HepG2 (cell line): ENCODE measurements around the gene WBP1. TPM values are rescaled to one million over a fixed set of nuclear protein-coding genes. Genes with fewer than 3 reads are reported as not detected.

Source experiments
- AKAP8 ChIP-seq: sonication (generic); formaldehyde crosslinking; IDR thresholded peaks from 2 replicates; pipeline ENCODE4 v1.5.1; 2020; ENCODE audit warnings: mild to moderate bottlenecking, missing genetic modification reagents
- ATF1 ChIP-seq: IDR thresholded peaks from 2 replicates; pipeline ENCODE4 v1.6.1; 2016; ENCODE audit warnings: mild to moderate bottlenecking, control low read depth
- CCDC6 ChIP-seq: sonication (generic); formaldehyde crosslinking; IDR thresholded peaks from 2 replicates; pipeline ENCODE4 v1.8.1; 2022; ENCODE audit warnings: mild to moderate bottlenecking, missing genetic modification reagents, moderate library complexity
- CREBL2 ChIP-seq: sonication (generic); formaldehyde crosslinking; IDR thresholded peaks from 2 replicates; pipeline ENCODE4 v1.8.1; 2023; ENCODE audit warnings: missing genetic modification reagents, mild to moderate bottlenecking, borderline replicate concordance
- DRAP1 ChIP-seq: IDR thresholded peaks from 2 replicates; pipeline ENCODE4 v1.6.1; 2016; ENCODE audit warnings: missing genetic modification reagents, missing compliant biosample characterization
- EHMT2 ChIP-seq: fragments of 200-600 bp; sonication (generic); IDR thresholded peaks from 2 replicates; pipeline ENCODE4 v1.7.0; 2017; ENCODE audit warnings: antibody characterized with exemption, low read depth, low read length, borderline replicate concordance
- FOXO4 ChIP-seq: sonication (generic); formaldehyde crosslinking; conservative IDR thresholded peaks from 2 replicates; pipeline ENCODE4 v1.8.1; 2023; ENCODE audit warnings: missing genetic modification reagents
- GMEB1 ChIP-seq: sonication (generic); formaldehyde crosslinking; IDR thresholded peaks from 2 replicates; pipeline ENCODE4 v1.5.1; 2020; ENCODE audit warnings: missing genetic modification reagents, mild to moderate bottlenecking, borderline replicate concordance
- GTF2F1 ChIP-seq: fragments of 150-350 bp; IDR thresholded peaks from 2 replicates; pipeline ENCODE4 v1.6.1; 2014; ENCODE audit warnings: low read length
- HHEX ChIP-seq: IDR thresholded peaks from 2 replicates; pipeline ENCODE4 v1.6.1; 2016; ENCODE audit warnings: control low read depth
- HNRNPH1 ChIP-seq: fragments of 200-400 bp; formaldehyde crosslinking; optimal IDR thresholded peaks from 2 replicates; pipeline ENCODE3; 2017; ENCODE audit warnings: mild to moderate bottlenecking, low read depth, low read length
- JARID2 ChIP-seq: sonication (generic); formaldehyde crosslinking; IDR thresholded peaks from 2 replicates; pipeline ENCODE4 v1.8.1; 2023; ENCODE audit warnings: missing genetic modification reagents, inconsistent platforms; ENCODE audit not compliant: insufficient replicate concordance
- KDM3A ChIP-seq: IDR thresholded peaks from 2 replicates; pipeline ENCODE4 v1.6.1; 2018; ENCODE audit warnings: low read depth, missing compliant biosample characterization
- MAFK ChIP-seq, 2 experiments: IDR thresholded peaks in 1 of 2; conservative IDR thresholded peaks in 1 of 2; 2 replicates each; pipeline ENCODE4 v1.6.1; 2011; ENCODE audit warnings: improper control_type of control experiment in 2 of 2, low read length in 2 of 2
- NONO ChIP-seq, 2 experiments: fragments of 450-650 bp in 1 of 2; sonication (generic) in 1 of 2; formaldehyde crosslinking in 1 of 2; IDR thresholded peaks in 1 of 2; conservative IDR thresholded peaks in 1 of 2; 2 replicates each; pipeline versions ENCODE4 v1.6.1 to v1.8.0; 2017 to 2022; ENCODE audit warnings: mild to moderate bottlenecking in 1 of 2, missing genetic modification reagents in 1 of 2, moderate library complexity in 1 of 2
- SMARCE1 ChIP-seq: fragments of 450-650 bp; IDR thresholded peaks from 2 replicates; pipeline ENCODE4 v1.6.1; 2017; ENCODE audit warnings: borderline replicate concordance
- SRSF9 ChIP-seq: fragments of 200-400 bp; formaldehyde crosslinking; IDR thresholded peaks from 2 replicates; pipeline ENCODE4 v1.6.1; 2018; ENCODE audit warnings: borderline replicate concordance, mild to moderate bottlenecking, low read depth, low read length; ENCODE audit not compliant: insufficient read depth, poor library complexity, severe bottlenecking
- TBL1XR1 ChIP-seq: fragments of 150-350 bp; IDR thresholded peaks from 2 replicates; pipeline ENCODE4 v1.6.1; 2014; ENCODE audit warnings: borderline replicate concordance, low read length; ENCODE audit not compliant: partially characterized antibody
- ZFP36L1 ChIP-seq: sonication (generic); formaldehyde crosslinking; IDR thresholded peaks from 2 replicates; pipeline ENCODE4 v1.8.0; 2022; ENCODE audit warnings: mild to moderate bottlenecking, missing genetic modification reagents, moderate library complexity
- ZNF136 ChIP-seq: sonication (generic); formaldehyde crosslinking; IDR thresholded peaks from 2 replicates; pipeline ENCODE4 v1.8.1; 2022; ENCODE audit warnings: low read depth, mild to moderate bottlenecking, moderate library complexity, missing genetic modification reagents
- ZNF253 ChIP-seq: sonication (generic); formaldehyde crosslinking; IDR thresholded peaks from 2 replicates; pipeline ENCODE4 v1.8.0; 2022; ENCODE audit warnings: mild to moderate bottlenecking, missing genetic modification reagents, borderline replicate concordance
- ZNF274 ChIP-seq: sonication (generic); formaldehyde crosslinking; IDR thresholded peaks from 2 replicates; pipeline ENCODE4 v1.5.1; 2020; ENCODE audit warnings: mild to moderate bottlenecking, missing genetic modification reagents
- ZNF510 ChIP-seq: sonication (generic); formaldehyde crosslinking; IDR thresholded peaks from 2 replicates; pipeline ENCODE4 v1.4.0; 2020; ENCODE audit warnings: low read depth, mild to moderate bottlenecking, missing genetic modification reagents
- ZNF564 ChIP-seq: sonication (generic); formaldehyde crosslinking; IDR thresholded peaks from 2 replicates; pipeline ENCODE4 v1.8.1; 2023; ENCODE audit warnings: mild to moderate bottlenecking, missing genetic modification reagents
- ZNF570 ChIP-seq: sonication (generic); formaldehyde crosslinking; IDR thresholded peaks from 2 replicates; pipeline ENCODE4 v1.4.0; 2020; ENCODE audit warnings: mild to moderate bottlenecking, missing genetic modification reagents, borderline replicate concordance
- ZNF768 ChIP-seq: sonication (generic); formaldehyde crosslinking; IDR thresholded peaks from 2 replicates; pipeline ENCODE4 v1.4.0; 2020; ENCODE audit warnings: missing genetic modification reagents
- ZSCAN9 ChIP-seq: IDR thresholded peaks from 2 replicates; pipeline ENCODE4 v1.6.1; 2016; ENCODE audit warnings: borderline replicate concordance
- polyA plus RNA-seq, 8 experiments: library from polyadenylated mRNA; depleted of rRNA in 3 of 8; stranded (reverse) in 7 of 8; unstranded in 1 of 8; fragments of >200 nt; fragmentation: Illumina TruSeq in 4 of 8; extraction: Trizol in 4 of 8; gene quantifications; 2 replicates each; pipeline versions ENCODE4 v1.2.1 to v1.2.3, GENCODE V29; 2011 to 2016; ENCODE audit warnings: low read depth in 4 of 8, missing spikeins in 1 of 8, mixed read lengths in 1 of 8; ENCODE audit not compliant: insufficient read depth in 1 of 8
- total RNA-seq, 5 experiments: library from RNA; depleted of rRNA; stranded (reverse); fragments of >200 nt; fragmentation: Illumina TruSeq; extraction: Trizol; gene quantifications; 2 replicates each; pipeline ENCODE4 v1.2.3, GENCODE V29; 2016; ENCODE audit warnings: low read depth in 1 of 5

The WBP1 gene
- total and polyA plus RNA-seq, 2 of the 13 experiments (the other 11 are each of a cell fraction or from before 2014, with no cell fraction given), result 38.8 to 85.7 TPM

- TF ChIP-seq ATF1 (CRISPR knock-in tag), result peak; percentile 87
- peak; percentile 95 for TF ChIP-seq GMEB1 (CRISPR knock-in tag)
- TF ChIP-seq JARID2 (CRISPR knock-in tag), result peak; percentile 99
- no peak for TF ChIP-seq CCDC6 (CRISPR knock-in tag)
- TF ChIP-seq ZNF768 (CRISPR knock-in tag), result peak; percentile 79
- TF ChIP-seq AKAP8 (CRISPR knock-in tag), result no peak; the same call in 1 of the 2 replicates
- TF ChIP-seq SRSF9, result no peak
- no peak for TF ChIP-seq FOXO4 (CRISPR knock-in tag)
- TF ChIP-seq GTF2F1, result no peak
- TF ChIP-seq ZSCAN9 (CRISPR knock-in tag), result peak; percentile 97
- TF ChIP-seq KDM3A (CRISPR knock-in tag), result peak; percentile 93
- peak; percentile 42 for TF ChIP-seq HHEX
- peak; percentile 56 to 62; a peak in 2 of 4 replicates for TF ChIP-seq MAFK (conservative IDR thresholded peaks at IDR 0.05 in 1 of 2, IDR thresholded peaks at IDR 0.05 in 1 of 2; ENCODE audit: low read length in 2 of 2)
- peak; percentile 88; the same call in 1 of the 2 replicates for TF ChIP-seq ZNF510 (CRISPR knock-in tag)
- peak; percentile 52; the same call in 1 of the 2 replicates for TF ChIP-seq ZNF564 (CRISPR knock-in tag)
- no peak for TF ChIP-seq NONO (IDR thresholded peaks at IDR 0.05)
- peak; percentile 99 for TF ChIP-seq NONO (CRISPR knock-in tag; conservative IDR thresholded peaks at IDR 0.05)
- TF ChIP-seq TBL1XR1, result peak; percentile 86
- no peak for TF ChIP-seq SMARCE1
- TF ChIP-seq ZFP36L1 (CRISPR knock-in tag), result peak; percentile 49; the same call in 1 of the 2 replicates
- TF ChIP-seq ZNF253 (CRISPR knock-in tag), result no peak
- TF ChIP-seq DRAP1, result peak; percentile 87
- TF ChIP-seq HNRNPH1, result no peak
- 0 out of 2 replicates have a peak, but pooled peaks have one; percentile 72 for TF ChIP-seq ZNF136 (CRISPR knock-in tag)
- TF ChIP-seq CREBL2 (CRISPR knock-in tag), result no peak
- no peak for TF ChIP-seq ZNF570 (CRISPR knock-in tag)
- peak; percentile 85 for TF ChIP-seq ZNF274
- TF ChIP-seq EHMT2, result no peak; the same call in 1 of the 2 replicates
These were observed 3.4 kb upstream of the WBP1 start, which contains the start of gene INO80B (continued) for GRCh38 chr2:74454654-74455511.
